ENCODE results near the gene NR5A2. TPM values are rescaled to one million over a fixed set of nuclear protein-coding genes. Genes with fewer than 3 reads are reported as not detected.

Gene NR5A2
- total RNA-seq, 6 donors from 2014 or later = under 0.01 to 7.8 (median 2.1) TPM

- ATAC-seq (ENCODE audit: low FRiP score in 2 of 2) = no peak
- DNase-seq = no peak
- Histone ChIP-seq H3K27ac (no peak overlapping the region), H3K4me1 (no peaks in the 10 kb centered on the region), H3K9me3 (no peaks in the 10 kb centered on the region), H3K27me3 (peaks cover 0 to under 1% (median 0%) of the 10 kb centered on the region in 4 donors), H3K4me3 (no peak overlapping the region), H3K36me3 (no peaks in the 10 kb centered on the region)
- 88 to 90% methylated on average over 4 of the region's 4 CpGs for WGBS, 2 donors
- TF ChIP-seq POLR2A (IDR thresholded peaks at IDR 0.05) (no peak), POLR2AphosphoS5 (IDR thresholded peaks at IDR 0.05) (no peak), CTCF (IDR thresholded peaks at IDR 0.05) (no peak)
Observed at GRCh38 chr1:200051620-200052019, 24.1 kb downstream of the NR5A2 start.

DNA sequence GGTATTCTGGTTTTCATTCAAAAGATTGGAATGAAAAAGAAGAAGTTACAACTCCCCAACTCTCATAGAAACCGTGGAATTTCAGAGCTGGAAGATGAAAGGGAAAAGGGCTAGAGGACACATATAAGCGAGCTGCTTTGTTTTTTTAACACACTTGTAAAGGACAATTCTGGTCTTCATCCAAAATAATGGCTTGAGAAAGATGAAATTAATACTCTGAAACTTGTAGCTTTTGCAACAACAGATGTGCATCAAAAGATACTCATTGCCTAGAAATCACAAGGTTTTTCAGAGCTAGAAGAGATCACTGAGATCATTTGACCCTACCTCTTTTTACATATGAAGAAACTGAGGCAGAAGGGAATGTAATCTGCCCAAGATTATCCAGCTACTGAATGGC is 25.6 kb downstream of the NR5A2 start:
- WGBS, 2 donors = 69 to 75% methylated on average over 2 of the region's 2 CpGs

GRCh38 chr1:200053646-200054045 is 26.1 kb downstream of the NR5A2 start:
- Histone ChIP-seq H3K36me3 (no peaks in the 10 kb centered on the region), H3K9me3 (no peaks in the 10 kb centered on the region), H3K4me1 (no peaks in the 10 kb centered on the region), H3K27me3 (no peaks in the 10 kb centered on the region), H3K27ac (no peak overlapping the region), H3K4me3 (no peak overlapping the region)
- 66 to 74% methylated on average over 7 to 8 of the region's 8 CpGs for WGBS, 2 donors
- TF ChIP-seq POLR2AphosphoS5 (IDR thresholded peaks at IDR 0.05) (no peak), CTCF (IDR thresholded peaks at IDR 0.05) (no peak), POLR2A (IDR thresholded peaks at IDR 0.05) (no peak), EP300 (IDR thresholded peaks at IDR 0.05) (no peak)
- DNase-seq (no peak), ATAC-seq (ENCODE audit: low FRiP score in 2 of 2) (no peak)

More for the DNA sequence above, 25.6 kb downstream of the NR5A2 start:
- no peak for ATAC-seq (ENCODE audit: low FRiP score in 2 of 2)
- DNase-seq = no peak
- no peak overlapping the region for H3K27ac ChIP-seq
- H3K9me3 ChIP-seq = no peaks in the 10 kb centered on the region
- TF ChIP-seq EP300 (IDR thresholded peaks at IDR 0.05) (no peak), POLR2AphosphoS5 (IDR thresholded peaks at IDR 0.05) (no peak), POLR2A (IDR thresholded peaks at IDR 0.05) (no peak), CTCF (IDR thresholded peaks at IDR 0.05) (no peak)
- no peaks in the 10 kb centered on the region for H3K36me3 ChIP-seq
- H3K4me1 ChIP-seq = no peaks in the 10 kb centered on the region
- no peaks in the 10 kb centered on the region for H3K27me3 ChIP-seq
- no peak overlapping the region for H3K4me3 ChIP-seq

- WGBS, 2 donors = 92 to 93% methylated on average over 15 of the region's 15 CpGs
- Histone ChIP-seq H3K27ac (no peak overlapping the region), H3K4me3 (no peak overlapping the region), H3K9me3 (no peaks in the 10 kb centered on the region), H3K27me3 (no peaks in the 10 kb centered on the region), H3K4me1 (no peaks in the 10 kb centered on the region), H3K36me3 (no peaks in the 10 kb centered on the region)
- ATAC-seq (ENCODE audit: low FRiP score in 2 of 2) (no peak), DNase-seq (no peak)
- no peak for TF ChIP-seq POLR2A (IDR thresholded peaks at IDR 0.05)
- TF ChIP-seq POLR2AphosphoS5 (IDR thresholded peaks at IDR 0.05) = no peak
- TF ChIP-seq EP300 (IDR thresholded peaks at IDR 0.05) = no peak
- no peak for TF ChIP-seq CTCF (IDR thresholded peaks at IDR 0.05)
Observed at GRCh38 chr1:200058341-200058740, 30.8 kb downstream of the NR5A2 start.

DNA sequence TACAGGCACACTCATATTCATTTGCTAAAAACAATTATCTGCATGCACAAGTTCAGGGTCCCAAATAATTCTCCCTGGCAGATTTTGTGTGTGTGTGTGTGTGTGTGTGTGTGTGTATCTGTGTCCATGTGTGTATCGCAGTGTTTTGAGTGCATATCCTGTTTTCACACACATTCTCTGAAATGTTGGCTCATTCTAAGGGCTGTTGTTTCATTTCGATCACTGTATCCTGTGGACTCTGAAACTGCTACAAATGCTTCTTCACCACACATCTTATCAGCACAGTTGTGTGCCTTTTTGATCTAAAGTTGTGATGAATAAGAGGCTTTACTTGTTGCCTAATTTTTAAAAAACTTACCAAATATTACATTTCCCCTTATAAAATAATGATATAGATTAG is 34.6 kb downstream of the NR5A2 start:
- Histone ChIP-seq H3K9me3 (no peaks in the 10 kb centered on the region), H3K27me3 (no peaks in the 10 kb centered on the region), H3K4me1 (no peaks in the 10 kb centered on the region), H3K36me3 (no peaks in the 10 kb centered on the region), H3K4me3 (no peak overlapping the region), H3K27ac (no peak overlapping the region)
- TF ChIP-seq POLR2A (IDR thresholded peaks at IDR 0.05) = no peak
- TF ChIP-seq EP300 (IDR thresholded peaks at IDR 0.05) = no peak
- no peak for TF ChIP-seq POLR2AphosphoS5 (IDR thresholded peaks at IDR 0.05)
- TF ChIP-seq CTCF (IDR thresholded peaks at IDR 0.05) = no peak
- 45 to 66% methylated on average over 2 of the region's 2 CpGs for WGBS, 2 donors
- DNase-seq (no peak), ATAC-seq (ENCODE audit: low FRiP score in 2 of 2) (no peak)
